IMR-90 (cell line): ENCODE measurements around the gene CTNND2. TPM values are rescaled to one million over a fixed set of nuclear protein-coding genes. Genes with fewer than 3 reads are reported as not detected.

Source experiments
- ATAC-seq: fragments of 200-7000 bp; cut with Tn5 transposase; 2 replicates; pipeline ENCODE4 v1.9.1; 2020; ENCODE audit warnings: low read depth, mild to moderate bottlenecking, moderate library complexity
- BruUV-seq: library from RNA; stranded (reverse); fragments of 400-500 nt; replicated peaks from 2 replicates; lab custom pipeline; 2021; lab: Mats Ljungman, UMichigan
- CTCF ChIA-PET: fragments of 300-600 bp; formaldehyde crosslinking; extraction: SDS; loops from one replicate; lab custom pipeline; 2021; ENCODE audit warnings: antibody characterized with exemption; lab: Yijun Ruan, JAX
- POLR2A ChIA-PET: fragments of 300-600 bp; sonication (Branson Sonifier 250); formaldehyde crosslinking; loops from one replicate; lab custom pipeline; 2022; ENCODE audit warnings: antibody characterized with exemption; ENCODE audit not compliant: unreplicated experiment; lab: Charles Lee
- DNase-seq: peaks from one replicate; pipeline ENCODE4 v3.0.0; 2013
- H2AFZ ChIP-seq: replicated peaks from 2 replicates; pipeline ENCODE3; 2013; ENCODE audit warnings: low read length, mild to moderate bottlenecking; ENCODE audit not compliant: poor library complexity
- H2AK5ac ChIP-seq: 2 replicates; pipeline ENCODE4 v1.6.1; 2013; ENCODE audit warnings: low read depth, low read length, inconsistent platforms
- H2AK9ac ChIP-seq: replicated peaks from 2 replicates; pipeline ENCODE3; 2013; ENCODE audit warnings: mild to moderate bottlenecking, low read depth, low read length, moderate library complexity; ENCODE audit not compliant: poor library complexity
- H2BK120ac ChIP-seq: 2 replicates; pipeline ENCODE4 v1.6.1; 2013; ENCODE audit warnings: low read depth, low read length, inconsistent platforms
- H2BK15ac ChIP-seq: 3 replicates; pipeline ENCODE4 v1.6.1; 2013; ENCODE audit warnings: low read depth, low read length, inconsistent platforms
- H2BK20ac ChIP-seq: 2 replicates; pipeline ENCODE4 v1.6.1; 2013; ENCODE audit warnings: low read depth, mild to moderate bottlenecking, inconsistent platforms, low read length, moderate library complexity
- H2BK5ac ChIP-seq: 2 replicates; pipeline ENCODE4 v1.6.1; 2013; ENCODE audit warnings: mild to moderate bottlenecking, low read depth, low read length, inconsistent platforms; ENCODE audit not compliant: poor library complexity, severe bottlenecking
- H3K14ac ChIP-seq: replicated peaks from 2 replicates; pipeline ENCODE4 v1.6.1; 2013; ENCODE audit warnings: low read depth, low read length, inconsistent platforms
- H3K18ac ChIP-seq: 2 replicates; pipeline ENCODE4 v1.6.1; 2013; ENCODE audit warnings: low read depth, low read length, control low read depth
- H3K23ac ChIP-seq: 2 replicates; pipeline ENCODE4 v1.6.1; 2013; ENCODE audit warnings: low read depth, low read length, inconsistent platforms
- H3K27ac ChIP-seq: 2 replicates; pipeline ENCODE4 v1.5.1; 2013; ENCODE audit warnings: mild to moderate bottlenecking, control low read depth, low read length; ENCODE audit not compliant: insufficient read depth
- H3K27me3 ChIP-seq: 2 replicates; pipeline ENCODE4 v1.6.1; 2013; ENCODE audit warnings: low read length; ENCODE audit not compliant: control insufficient read depth, insufficient read depth
- H3K36me3 ChIP-seq: 2 replicates; pipeline ENCODE4 v1.6.1; 2013; ENCODE audit warnings: low read length, mixed read lengths; ENCODE audit not compliant: control insufficient read depth, insufficient read depth
- H3K4ac ChIP-seq: 2 replicates; pipeline ENCODE4 v1.6.1; 2013; ENCODE audit warnings: low read depth, low read length, inconsistent platforms
- H3K4me1 ChIP-seq: 2 replicates; pipeline ENCODE4 v1.6.1; 2013; ENCODE audit warnings: low read length, mixed read lengths; ENCODE audit not compliant: control insufficient read depth, insufficient read depth
- H3K4me2 ChIP-seq: 2 replicates; pipeline ENCODE4 v1.6.1; 2013; ENCODE audit warnings: low read depth, mild to moderate bottlenecking, control low read depth, low read length, moderate library complexity
- H3K4me3 ChIP-seq: 2 replicates; pipeline ENCODE4 v1.5.1; 2013; ENCODE audit warnings: low read depth, mild to moderate bottlenecking, control low read depth, low read length, moderate library complexity; ENCODE audit not compliant: insufficient read depth
- H3K56ac ChIP-seq: 2 replicates; pipeline ENCODE4 v1.6.1; 2013; ENCODE audit warnings: low read length, inconsistent platforms; ENCODE audit not compliant: insufficient read depth; ENCODE audit errors: extremely low read depth
- H3K79me1 ChIP-seq, 2 experiments: 2 replicates each; pipeline ENCODE4 v1.6.1; 2013; ENCODE audit warnings: low read length in 2 of 2, inconsistent platforms in 1 of 2, low read depth in 1 of 2
- H3K9ac ChIP-seq: 2 replicates; pipeline ENCODE4 v1.6.1; 2013; ENCODE audit warnings: low read depth, low read length, control low read depth
- H3K9me1 ChIP-seq: 2 replicates; pipeline ENCODE4 v1.6.1; 2013; ENCODE audit warnings: low read length, inconsistent platforms; ENCODE audit not compliant: insufficient read depth
- H3K9me3 ChIP-seq: 2 replicates; pipeline ENCODE4 v1.6.1; 2013; ENCODE audit warnings: low read length; ENCODE audit not compliant: control insufficient read depth, insufficient read depth
- H4K20me1 ChIP-seq: 2 replicates; pipeline ENCODE4 v1.6.1; 2013; ENCODE audit warnings: low read length, inconsistent platforms; ENCODE audit not compliant: insufficient read depth
- H4K5ac ChIP-seq: 2 replicates; pipeline ENCODE4 v1.6.1; 2013; ENCODE audit warnings: mild to moderate bottlenecking, low read depth, low read length, control low read depth
- H4K8ac ChIP-seq, 2 experiments: 2 replicates each; pipeline ENCODE4 v1.6.1; 2013; ENCODE audit warnings: low read depth in 2 of 2, low read length in 2 of 2, control low read depth in 1 of 2, inconsistent platforms in 1 of 2
- H4K91ac ChIP-seq: 2 replicates; pipeline ENCODE4 v1.6.1; 2013; ENCODE audit warnings: low read depth, low read length, inconsistent platforms; ENCODE audit not compliant: insufficient read depth
- BHLHE40 ChIP-seq: fragments of 150-350 bp; IDR thresholded peaks from 2 replicates; pipeline ENCODE4 v1.6.1; 2016; ENCODE audit warnings: mild to moderate bottlenecking, low read depth, low read length
- CEBPB ChIP-seq: IDR thresholded peaks from 2 replicates; pipeline ENCODE4 v1.6.1; 2012; ENCODE audit warnings: low read depth, low read length, improper control_type of control experiment
- CHD1 ChIP-seq: IDR thresholded peaks from 2 replicates; pipeline ENCODE4 v1.6.1; 2012; ENCODE audit warnings: low read depth, low read length, improper control_type of control experiment
- CTCF ChIP-seq: conservative IDR thresholded peaks from 2 replicates; pipeline ENCODE4 v1.5.1; 2012; ENCODE audit warnings: mild to moderate bottlenecking, low read depth, low read length, improper control_type of control experiment
- ELK1 ChIP-seq: fragments of 150-350 bp; IDR thresholded peaks from 2 replicates; pipeline ENCODE4 v1.6.1; 2016; ENCODE audit warnings: low read depth, mild to moderate bottlenecking, low read length, moderate library complexity, borderline replicate concordance
- FOS ChIP-seq: fragments of 150-350 bp; IDR thresholded peaks from 2 replicates; pipeline ENCODE4 v1.6.1; 2016; ENCODE audit warnings: low read depth, low read length
- MAFK ChIP-seq: IDR thresholded peaks from 2 replicates; pipeline ENCODE4 v1.6.1; 2012; ENCODE audit warnings: low read depth, low read length, improper control_type of control experiment
- MAZ ChIP-seq: IDR thresholded peaks from 2 replicates; pipeline ENCODE4 v1.6.1; 2012; ENCODE audit warnings: low read depth, mild to moderate bottlenecking, low read length, improper control_type of control experiment, moderate library complexity, borderline replicate concordance
- MXI1 ChIP-seq: IDR thresholded peaks from 2 replicates; pipeline ENCODE4 v1.6.1; 2012; ENCODE audit warnings: low read depth, mild to moderate bottlenecking, low read length, moderate library complexity, borderline replicate concordance
- NFE2L2 ChIP-seq: fragments of 150-350 bp; IDR thresholded peaks from 2 replicates; pipeline ENCODE4 v1.6.1; 2016; ENCODE audit warnings: low read depth, mild to moderate bottlenecking, low read length
- POLR2A ChIP-seq: IDR thresholded peaks from 2 replicates; pipeline ENCODE4 v1.6.1; 2012; ENCODE audit warnings: mild to moderate bottlenecking, low read depth, low read length
- RAD21 ChIP-seq: IDR thresholded peaks from 2 replicates; pipeline ENCODE4 v1.6.1; 2012; ENCODE audit warnings: low read length, improper control_type of control experiment
- RCOR1 ChIP-seq: IDR thresholded peaks from 2 replicates; pipeline ENCODE4 v1.6.1; 2012; ENCODE audit warnings: mild to moderate bottlenecking, low read length, improper control_type of control experiment; ENCODE audit not compliant: insufficient replicate concordance
- RFX5 ChIP-seq: IDR thresholded peaks from 2 replicates; pipeline ENCODE4 v1.8.0; 2012; ENCODE audit warnings: low read depth, mild to moderate bottlenecking, low read length, moderate library complexity
- SMC3 ChIP-seq: fragments of 150-350 bp; IDR thresholded peaks from 2 replicates; pipeline ENCODE4 v1.6.1; 2016; ENCODE audit warnings: low read depth, mild to moderate bottlenecking, antibody characterized with exemption, low read length, moderate library complexity
- USF2 ChIP-seq: fragments of 150-350 bp; IDR thresholded peaks from 2 replicates; pipeline ENCODE4 v1.6.1; 2017; ENCODE audit warnings: mild to moderate bottlenecking, antibody characterized with exemption, low read length, low read depth
- WGBS, 2 experiments: methylation state at CpG; one replicate each; pipeline versions ENCODE4 v1.1.5 to v1.1.7; 2013; ENCODE audit warnings: missing lambda C conversion rate in 2 of 2; ENCODE audit not compliant: insufficient read length in 1 of 2; ENCODE audit errors: extremely low coverage in 2 of 2; 5-methylcytosine and 5-hydroxymethylcytosine counted together
- dilution Hi-C: fragments of 300-500 bp; cut with HindIII; formaldehyde crosslinking; loops from one replicate; pipeline ENCODE4 v1.14.3; 2018; ENCODE audit warnings: low sequenced_read_pairs; ENCODE audit not compliant: unreplicated experiment
- in situ Hi-C: fragments of 300-500 bp; cut with MboI; formaldehyde crosslinking; loops from 3 replicates; pipeline ENCODE4 v1.14.3; 2019; ENCODE audit warnings: low sequenced_read_pairs, inconsistent platforms, mixed read lengths
- intact Hi-C: fragments of 100-400 bp; cut with micrococcal nuclease; formaldehyde crosslinking; loops from 2 replicates; pipeline ENCODE4 v1.10.0; 2022
- polyA plus RNA-seq, 3 experiments: library from polyadenylated mRNA; depleted of rRNA; stranded (reverse); fragments of >200 nt; gene quantifications; 2 replicates each; pipeline ENCODE4 v1.2.3, GENCODE V29; 2012; ENCODE audit warnings: low replicate concordance in 1 of 3
- total RNA-seq: library from RNA; depleted of rRNA; stranded (reverse); fragments of >200 nt; gene quantifications from 2 replicates; pipeline ENCODE4 v1.2.3, GENCODE V29; 2012

Gene CTNND2
- total and polyA plus RNA-seq, 2 of the 4 experiments (the other 2 are of a cell fraction) = not detected

DNA sequence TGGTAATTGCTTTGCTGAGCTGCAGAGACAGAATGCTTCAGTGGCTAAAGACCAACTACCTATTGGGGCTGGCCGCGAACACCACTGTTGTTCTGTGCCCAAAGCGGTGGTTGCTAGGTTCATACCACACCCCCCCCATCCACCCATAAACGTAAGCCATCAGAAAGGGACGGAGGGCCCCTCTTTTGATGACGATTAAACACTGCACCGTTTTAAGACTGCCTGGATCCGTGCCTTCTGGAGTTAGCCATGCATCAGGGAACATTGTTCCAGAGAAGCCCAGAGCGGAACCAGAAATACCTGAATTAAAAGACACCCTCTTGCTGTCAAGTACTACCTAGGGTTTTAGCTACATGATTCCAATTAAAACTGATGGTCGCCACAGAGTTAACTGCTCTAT lies 774.1 kb downstream of the CTNND2 start:
- Histone ChIP-seq H4K91ac (no peak overlapping the region), H2AFZ (no peak overlapping the region), H3K4me3 (no peak overlapping the region), H3K9ac (no peak overlapping the region), H3K4ac (no peak overlapping the region), H2BK120ac (no peak overlapping the region), H4K5ac (no peak overlapping the region), H2BK20ac (no peak overlapping the region), H2BK5ac (no peak overlapping the region), H4K8ac (no peak overlapping the region), H3K36me3 (no peaks in the 10 kb centered on the region), H3K4me1 (no peaks in the 10 kb centered on the region), H2BK15ac (no peak overlapping the region), H3K4me2 (no peak overlapping the region), H3K18ac (no peak overlapping the region), H3K14ac (no peak overlapping the region), H3K27me3 (no peaks in the 10 kb centered on the region; the same call in 1 of the 2 replicates), H3K23ac (no peak overlapping the region), H2AK5ac (no peak overlapping the region), H3K27ac (no peak overlapping the region), H3K79me1 (no peaks in the 10 kb centered on the region), H2AK9ac (no peak overlapping the region), H3K56ac (no peak overlapping the region), H3K9me3 (no peaks in the 10 kb centered on the region), H4K20me1 (no peaks in the 10 kb centered on the region), H3K9me1 (no peaks in the 10 kb centered on the region)
- POLR2A ChIA-PET = no interaction called here
- dilution Hi-C loops = no loop called here
- in situ Hi-C loops = no loop called here
- DNase-seq = no peak
- TF ChIP-seq RCOR1 (no peak), MXI1 (no peak), POLR2A (no peak), CEBPB (no peak), CHD1 (no peak), ELK1 (no peak), FOS (no peak), RAD21 (no peak), BHLHE40 (no peak), MAZ (no peak), CTCF (no peak), RFX5 (no peak), SMC3 (no peak), NFE2L2 (no peak), USF2 (no peak), MAFK (no peak)
- 67% methylated on average over 3 of the region's 10 CpGs; no CpG with 5 or more reads in 1 of the 2 experiments for WGBS, 2 experiments
- no TSS peak for BruUV-seq
- CTCF ChIA-PET = interaction anchor here (0.5 kb wide), 1 partner anchor 311 kb away, joined by 4 read pairs; no protein-coding TSS in a partner anchor
- ATAC-seq = no peak
- intact Hi-C loops = no loop called here
